PC-9 (cell line): ENCODE measurements around the gene SOD3.

ENCODE experiments used
- EZH2 ChIP-seq: fragments of 200-600 bp; sonication (generic); IDR thresholded peaks from 2 replicates; pipeline ENCODE4 v1.8.0; 2017; ENCODE audit warnings: antibody characterized with exemption, low read depth
- TF ChIP-seq, protein P1 (sequence below): fragments of 200-600 bp; sonication (generic); conservative IDR thresholded peaks from 2 replicates; pipeline ENCODE4 v1.6.1; 2017; ENCODE audit warnings: mixed run types, antibody characterized with exemption, mild to moderate bottlenecking, moderate library complexity

DNA sequence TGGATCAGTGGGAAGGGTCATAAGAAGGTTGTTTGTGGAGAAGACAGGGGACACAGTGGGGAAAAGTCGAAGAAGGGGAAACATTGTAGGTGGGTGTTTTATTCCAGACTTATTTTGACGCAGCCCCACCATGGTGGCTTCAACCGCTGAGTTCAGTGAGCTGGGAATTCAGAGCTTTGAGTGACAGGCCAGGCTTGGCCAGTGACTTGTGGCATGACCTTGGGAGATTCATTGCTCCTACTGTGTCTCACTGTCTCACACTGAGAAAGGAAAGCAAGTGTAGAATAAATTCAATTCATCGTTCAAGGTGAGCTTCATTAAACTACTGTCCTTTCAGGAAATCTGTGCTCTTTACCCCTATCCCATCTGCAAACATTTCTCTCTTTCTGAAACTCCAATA is 47.4 kb upstream of the SOD3 start:
- TF ChIP-seq, protein P1, sequence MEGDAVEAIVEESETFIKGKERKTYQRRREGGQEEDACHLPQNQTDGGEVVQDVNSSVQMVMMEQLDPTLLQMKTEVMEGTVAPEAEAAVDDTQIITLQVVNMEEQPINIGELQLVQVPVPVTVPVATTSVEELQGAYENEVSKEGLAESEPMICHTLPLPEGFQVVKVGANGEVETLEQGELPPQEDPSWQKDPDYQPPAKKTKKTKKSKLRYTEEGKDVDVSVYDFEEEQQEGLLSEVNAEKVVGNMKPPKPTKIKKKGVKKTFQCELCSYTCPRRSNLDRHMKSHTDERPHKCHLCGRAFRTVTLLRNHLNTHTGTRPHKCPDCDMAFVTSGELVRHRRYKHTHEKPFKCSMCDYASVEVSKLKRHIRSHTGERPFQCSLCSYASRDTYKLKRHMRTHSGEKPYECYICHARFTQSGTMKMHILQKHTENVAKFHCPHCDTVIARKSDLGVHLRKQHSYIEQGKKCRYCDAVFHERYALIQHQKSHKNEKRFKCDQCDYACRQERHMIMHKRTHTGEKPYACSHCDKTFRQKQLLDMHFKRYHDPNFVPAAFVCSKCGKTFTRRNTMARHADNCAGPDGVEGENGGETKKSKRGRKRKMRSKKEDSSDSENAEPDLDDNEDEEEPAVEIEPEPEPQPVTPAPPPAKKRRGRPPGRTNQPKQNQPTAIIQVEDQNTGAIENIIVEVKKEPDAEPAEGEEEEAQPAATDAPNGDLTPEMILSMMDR = no peak
- TF ChIP-seq EZH2 = no peak
